ENCODE measurements around the gene DNAH14. TPM values are rescaled to one million over a fixed set of nuclear protein-coding genes. Genes with fewer than 3 reads are reported as not detected.

Gene DNAH14
- total and polyA plus RNA-seq, 2 experiments from 2014 or later: 55.3 to 80.2 TPM

DNA sequence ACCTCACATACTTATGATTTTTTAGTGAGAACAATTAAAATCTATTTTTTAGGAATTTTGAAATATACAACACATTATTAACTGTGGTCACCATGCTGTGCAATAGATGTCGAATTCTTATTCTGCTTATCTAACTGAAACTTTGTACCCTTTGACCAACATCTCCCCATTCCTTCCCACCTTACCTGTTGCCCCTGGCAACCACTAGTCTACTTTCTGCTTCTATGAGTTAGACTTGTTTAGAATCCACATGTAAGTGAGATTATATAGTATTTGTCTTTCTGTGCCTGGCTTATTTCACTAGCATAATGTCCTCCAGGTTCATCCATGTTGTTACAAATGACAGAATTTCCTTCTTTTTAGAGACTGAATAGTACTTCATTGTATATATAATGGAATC lies 330.1 kb downstream of the DNAH14 start:
- Histone ChIP-seq H3K4me1 (ENCODE audit: insufficient read depth) (no peaks in the 10 kb centered on the region), H4K20me1 (replicated peaks; ENCODE audit: insufficient read depth) (no peaks in the 10 kb centered on the region), H3K79me2 (replicated peaks; ENCODE audit: insufficient read depth) (no peaks in the 10 kb centered on the region), H2AFZ (no peak overlapping the region), H3K4me2 (no peak overlapping the region), H3K9me2 (ENCODE audit: insufficient read depth) (no peaks in the 10 kb centered on the region), H3K4me3 (no peak overlapping the region), H3K36me3 (ENCODE audit: insufficient read depth) (no peaks in the 10 kb centered on the region), H3F3A (replicated peaks; ENCODE audit: low read depth) (no peaks in the 10 kb centered on the region), H3K27ac (ENCODE audit: low read depth) (no peak overlapping the region), H3K27me3 (ENCODE audit: insufficient read depth) (no peaks in the 10 kb centered on the region)
- Mint-ChIP-seq H3K9me3 (peaks cover 2% of the 10 kb centered on the region; the same call in 1 of the 3 replicates), H3K27me3 (ENCODE audit: insufficient read depth, low read depth, poor library complexity) (no peaks in the 10 kb centered on the region), H3K27ac (no peak overlapping the region), H3K36me3 (ENCODE audit: low read depth) (no peaks in the 10 kb centered on the region), H3K4me1 (no peaks in the 10 kb centered on the region), H3K4me3 (no peak overlapping the region)
- DNase-seq (ENCODE audit: low spot score) (no peak), ATAC-seq (no peak)
- TF ChIP-seq ZNF114 (CRISPR knock-in tag; IDR thresholded peaks at IDR 0.05): no peak
- TF ChIP-seq JUNB (IDR thresholded peaks at IDR 0.05; ENCODE audit: unreplicated experiment): no peak
- no peak for TF ChIP-seq STAT1 (IDR thresholded peaks at IDR 0.05; ENCODE audit: unreplicated experiment)
- TF ChIP-seq POLR2AphosphoS5 (IDR thresholded peaks at IDR 0.05; ENCODE audit: low read depth): no peak
- TF ChIP-seq CREB1 (CRISPR knock-in tag; IDR thresholded peaks at IDR 0.05; ENCODE audit: low read depth): no peak
- TF ChIP-seq, protein P1, sequence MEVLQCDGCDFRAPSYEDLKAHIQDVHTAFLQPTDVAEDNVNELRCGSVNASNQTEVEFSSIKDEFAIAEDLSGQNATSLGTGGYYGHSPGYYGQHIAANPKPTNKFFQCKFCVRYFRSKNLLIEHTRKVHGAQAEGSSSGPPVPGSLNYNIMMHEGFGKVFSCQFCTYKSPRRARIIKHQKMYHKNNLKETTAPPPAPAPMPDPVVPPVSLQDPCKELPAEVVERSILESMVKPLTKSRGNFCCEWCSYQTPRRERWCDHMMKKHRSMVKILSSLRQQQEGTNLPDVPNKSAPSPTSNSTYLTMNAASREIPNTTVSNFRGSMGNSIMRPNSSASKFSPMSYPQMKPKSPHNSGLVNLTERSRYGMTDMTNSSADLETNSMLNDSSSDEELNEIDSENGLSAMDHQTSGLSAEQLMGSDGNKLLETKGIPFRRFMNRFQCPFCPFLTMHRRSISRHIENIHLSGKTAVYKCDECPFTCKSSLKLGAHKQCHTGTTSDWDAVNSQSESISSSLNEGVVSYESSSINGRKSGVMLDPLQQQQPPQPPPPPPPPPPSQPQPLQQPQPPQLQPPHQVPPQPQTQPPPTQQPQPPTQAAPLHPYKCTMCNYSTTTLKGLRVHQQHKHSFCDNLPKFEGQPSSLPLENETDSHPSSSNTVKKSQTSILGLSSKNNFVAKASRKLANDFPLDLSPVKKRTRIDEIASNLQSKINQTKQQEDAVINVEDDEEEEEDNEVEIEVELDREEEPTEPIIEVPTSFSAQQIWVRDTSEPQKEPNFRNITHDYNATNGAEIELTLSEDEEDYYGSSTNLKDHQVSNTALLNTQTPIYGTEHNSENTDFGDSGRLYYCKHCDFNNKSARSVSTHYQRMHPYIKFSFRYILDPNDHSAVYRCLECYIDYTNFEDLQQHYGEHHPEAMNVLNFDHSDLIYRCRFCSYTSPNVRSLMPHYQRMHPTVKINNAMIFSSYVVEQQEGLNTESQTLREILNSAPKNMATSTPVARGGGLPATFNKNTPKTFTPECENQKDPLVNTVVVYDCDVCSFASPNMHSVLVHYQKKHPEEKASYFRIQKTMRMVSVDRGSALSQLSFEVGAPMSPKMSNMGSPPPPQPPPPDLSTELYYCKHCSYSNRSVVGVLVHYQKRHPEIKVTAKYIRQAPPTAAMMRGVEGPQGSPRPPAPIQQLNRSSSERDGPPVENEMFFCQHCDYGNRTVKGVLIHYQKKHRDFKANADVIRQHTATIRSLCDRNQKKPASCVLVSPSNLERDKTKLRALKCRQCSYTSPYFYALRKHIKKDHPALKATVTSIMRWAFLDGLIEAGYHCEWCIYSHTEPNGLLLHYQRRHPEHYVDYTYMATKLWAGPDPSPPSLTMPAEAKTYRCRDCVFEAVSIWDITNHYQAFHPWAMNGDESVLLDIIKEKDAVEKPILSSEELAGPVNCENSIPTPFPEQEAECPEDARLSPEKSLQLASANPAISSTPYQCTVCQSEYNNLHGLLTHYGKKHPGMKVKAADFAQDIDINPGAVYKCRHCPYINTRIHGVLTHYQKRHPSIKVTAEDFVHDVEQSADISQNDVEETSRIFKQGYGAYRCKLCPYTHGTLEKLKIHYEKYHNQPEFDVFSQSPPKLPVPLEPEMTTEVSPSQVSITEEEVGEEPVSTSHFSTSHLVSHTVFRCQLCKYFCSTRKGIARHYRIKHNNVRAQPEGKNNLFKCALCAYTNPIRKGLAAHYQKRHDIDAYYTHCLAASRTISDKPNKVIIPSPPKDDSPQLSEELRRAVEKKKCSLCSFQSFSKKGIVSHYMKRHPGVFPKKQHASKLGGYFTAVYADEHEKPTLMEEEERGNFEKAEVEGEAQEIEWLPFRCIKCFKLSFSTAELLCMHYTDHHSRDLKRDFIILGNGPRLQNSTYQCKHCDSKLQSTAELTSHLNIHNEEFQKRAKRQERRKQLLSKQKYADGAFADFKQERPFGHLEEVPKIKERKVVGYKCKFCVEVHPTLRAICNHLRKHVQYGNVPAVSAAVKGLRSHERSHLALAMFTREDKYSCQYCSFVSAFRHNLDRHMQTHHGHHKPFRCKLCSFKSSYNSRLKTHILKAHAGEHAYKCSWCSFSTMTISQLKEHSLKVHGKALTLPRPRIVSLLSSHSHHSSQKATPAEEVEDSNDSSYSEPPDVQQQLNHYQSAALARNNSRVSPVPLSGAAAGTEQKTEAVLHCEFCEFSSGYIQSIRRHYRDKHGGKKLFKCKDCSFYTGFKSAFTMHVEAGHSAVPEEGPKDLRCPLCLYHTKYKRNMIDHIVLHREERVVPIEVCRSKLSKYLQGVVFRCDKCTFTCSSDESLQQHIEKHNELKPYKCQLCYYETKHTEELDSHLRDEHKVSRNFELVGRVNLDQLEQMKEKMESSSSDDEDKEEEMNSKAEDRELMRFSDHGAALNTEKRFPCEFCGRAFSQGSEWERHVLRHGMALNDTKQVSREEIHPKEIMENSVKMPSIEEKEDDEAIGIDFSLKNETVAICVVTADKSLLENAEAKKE (CRISPR knock-in tag; IDR thresholded peaks at IDR 0.05): no peak
- TF ChIP-seq, protein P2, sequence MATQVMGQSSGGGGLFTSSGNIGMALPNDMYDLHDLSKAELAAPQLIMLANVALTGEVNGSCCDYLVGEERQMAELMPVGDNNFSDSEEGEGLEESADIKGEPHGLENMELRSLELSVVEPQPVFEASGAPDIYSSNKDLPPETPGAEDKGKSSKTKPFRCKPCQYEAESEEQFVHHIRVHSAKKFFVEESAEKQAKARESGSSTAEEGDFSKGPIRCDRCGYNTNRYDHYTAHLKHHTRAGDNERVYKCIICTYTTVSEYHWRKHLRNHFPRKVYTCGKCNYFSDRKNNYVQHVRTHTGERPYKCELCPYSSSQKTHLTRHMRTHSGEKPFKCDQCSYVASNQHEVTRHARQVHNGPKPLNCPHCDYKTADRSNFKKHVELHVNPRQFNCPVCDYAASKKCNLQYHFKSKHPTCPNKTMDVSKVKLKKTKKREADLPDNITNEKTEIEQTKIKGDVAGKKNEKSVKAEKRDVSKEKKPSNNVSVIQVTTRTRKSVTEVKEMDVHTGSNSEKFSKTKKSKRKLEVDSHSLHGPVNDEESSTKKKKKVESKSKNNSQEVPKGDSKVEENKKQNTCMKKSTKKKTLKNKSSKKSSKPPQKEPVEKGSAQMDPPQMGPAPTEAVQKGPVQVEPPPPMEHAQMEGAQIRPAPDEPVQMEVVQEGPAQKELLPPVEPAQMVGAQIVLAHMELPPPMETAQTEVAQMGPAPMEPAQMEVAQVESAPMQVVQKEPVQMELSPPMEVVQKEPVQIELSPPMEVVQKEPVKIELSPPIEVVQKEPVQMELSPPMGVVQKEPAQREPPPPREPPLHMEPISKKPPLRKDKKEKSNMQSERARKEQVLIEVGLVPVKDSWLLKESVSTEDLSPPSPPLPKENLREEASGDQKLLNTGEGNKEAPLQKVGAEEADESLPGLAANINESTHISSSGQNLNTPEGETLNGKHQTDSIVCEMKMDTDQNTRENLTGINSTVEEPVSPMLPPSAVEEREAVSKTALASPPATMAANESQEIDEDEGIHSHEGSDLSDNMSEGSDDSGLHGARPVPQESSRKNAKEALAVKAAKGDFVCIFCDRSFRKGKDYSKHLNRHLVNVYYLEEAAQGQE (IDR thresholded peaks at IDR 0.05; ENCODE audit: unreplicated experiment): no peak
- TF ChIP-seq, protein P3, sequence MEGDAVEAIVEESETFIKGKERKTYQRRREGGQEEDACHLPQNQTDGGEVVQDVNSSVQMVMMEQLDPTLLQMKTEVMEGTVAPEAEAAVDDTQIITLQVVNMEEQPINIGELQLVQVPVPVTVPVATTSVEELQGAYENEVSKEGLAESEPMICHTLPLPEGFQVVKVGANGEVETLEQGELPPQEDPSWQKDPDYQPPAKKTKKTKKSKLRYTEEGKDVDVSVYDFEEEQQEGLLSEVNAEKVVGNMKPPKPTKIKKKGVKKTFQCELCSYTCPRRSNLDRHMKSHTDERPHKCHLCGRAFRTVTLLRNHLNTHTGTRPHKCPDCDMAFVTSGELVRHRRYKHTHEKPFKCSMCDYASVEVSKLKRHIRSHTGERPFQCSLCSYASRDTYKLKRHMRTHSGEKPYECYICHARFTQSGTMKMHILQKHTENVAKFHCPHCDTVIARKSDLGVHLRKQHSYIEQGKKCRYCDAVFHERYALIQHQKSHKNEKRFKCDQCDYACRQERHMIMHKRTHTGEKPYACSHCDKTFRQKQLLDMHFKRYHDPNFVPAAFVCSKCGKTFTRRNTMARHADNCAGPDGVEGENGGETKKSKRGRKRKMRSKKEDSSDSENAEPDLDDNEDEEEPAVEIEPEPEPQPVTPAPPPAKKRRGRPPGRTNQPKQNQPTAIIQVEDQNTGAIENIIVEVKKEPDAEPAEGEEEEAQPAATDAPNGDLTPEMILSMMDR (conservative IDR thresholded peaks at IDR 0.05; ENCODE audit: low read depth in 2 of 2): no peak
- TF ChIP-seq EZH2phosphoT487 (IDR thresholded peaks at IDR 0.05; ENCODE audit: unreplicated experiment): no peak
- no peak for TF ChIP-seq ZNF331 (CRISPR knock-in tag; IDR thresholded peaks at IDR 0.05; ENCODE audit: low read depth)
- TF ChIP-seq, protein P4, sequence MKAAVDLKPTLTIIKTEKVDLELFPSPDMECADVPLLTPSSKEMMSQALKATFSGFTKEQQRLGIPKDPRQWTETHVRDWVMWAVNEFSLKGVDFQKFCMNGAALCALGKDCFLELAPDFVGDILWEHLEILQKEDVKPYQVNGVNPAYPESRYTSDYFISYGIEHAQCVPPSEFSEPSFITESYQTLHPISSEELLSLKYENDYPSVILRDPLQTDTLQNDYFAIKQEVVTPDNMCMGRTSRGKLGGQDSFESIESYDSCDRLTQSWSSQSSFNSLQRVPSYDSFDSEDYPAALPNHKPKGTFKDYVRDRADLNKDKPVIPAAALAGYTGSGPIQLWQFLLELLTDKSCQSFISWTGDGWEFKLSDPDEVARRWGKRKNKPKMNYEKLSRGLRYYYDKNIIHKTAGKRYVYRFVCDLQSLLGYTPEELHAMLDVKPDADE (IDR thresholded peaks at IDR 0.05): no peak
- TF ChIP-seq EZH2 (IDR thresholded peaks at IDR 0.05; ENCODE audit: low read depth, unreplicated experiment): no peak
- TF ChIP-seq NANOG (IDR thresholded peaks at IDR 0.05; ENCODE audit: borderline replicate concordance): no peak

All from GM23338 (cell line).